Measurements from ENCODE around the gene NTRK3. TPM values are rescaled to one million over a fixed set of nuclear protein-coding genes. Genes with fewer than 3 reads are reported as not detected.

NTRK3 gene
- total RNA-seq, 4 donors from 2014 or later: 0.94 to 3.2 (median 1.8) TPM

DNA sequence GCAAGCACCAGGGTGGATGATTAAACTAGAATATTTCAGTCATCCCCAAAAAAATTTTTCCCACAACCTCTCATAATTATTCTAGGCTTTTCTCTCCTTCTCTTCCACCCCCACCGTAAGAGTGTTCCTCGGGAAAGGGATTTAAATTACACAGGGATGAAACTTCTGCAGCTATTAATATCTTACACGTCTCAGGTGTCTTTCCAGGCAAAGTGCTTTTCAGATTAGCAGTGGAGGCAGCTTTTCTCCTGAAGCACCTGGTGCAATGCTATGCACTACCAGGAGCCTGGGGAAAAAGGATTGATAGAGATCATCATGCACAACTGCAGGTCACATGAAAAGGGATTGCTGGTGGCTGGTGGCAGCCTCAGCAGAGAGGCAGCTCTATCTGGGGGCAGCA, 250.4 kb downstream of the NTRK3 start:
- Histone ChIP-seq H3K27ac (no peak overlapping the region), H3K4me3 (replicated peaks in 1 of 3) (no peak overlapping the region), H3K4me1 (peaks cover 0 to 14% of the 10 kb centered on the region in 2 donors), H3K9me3 (no peaks in the 10 kb centered on the region), H3K27me3 (no peaks in the 10 kb centered on the region), H3K36me3 (no peaks in the 10 kb centered on the region)
- TF ChIP-seq POLR2A (IDR thresholded peaks at IDR 0.05): no peak
- TF ChIP-seq, protein P1, sequence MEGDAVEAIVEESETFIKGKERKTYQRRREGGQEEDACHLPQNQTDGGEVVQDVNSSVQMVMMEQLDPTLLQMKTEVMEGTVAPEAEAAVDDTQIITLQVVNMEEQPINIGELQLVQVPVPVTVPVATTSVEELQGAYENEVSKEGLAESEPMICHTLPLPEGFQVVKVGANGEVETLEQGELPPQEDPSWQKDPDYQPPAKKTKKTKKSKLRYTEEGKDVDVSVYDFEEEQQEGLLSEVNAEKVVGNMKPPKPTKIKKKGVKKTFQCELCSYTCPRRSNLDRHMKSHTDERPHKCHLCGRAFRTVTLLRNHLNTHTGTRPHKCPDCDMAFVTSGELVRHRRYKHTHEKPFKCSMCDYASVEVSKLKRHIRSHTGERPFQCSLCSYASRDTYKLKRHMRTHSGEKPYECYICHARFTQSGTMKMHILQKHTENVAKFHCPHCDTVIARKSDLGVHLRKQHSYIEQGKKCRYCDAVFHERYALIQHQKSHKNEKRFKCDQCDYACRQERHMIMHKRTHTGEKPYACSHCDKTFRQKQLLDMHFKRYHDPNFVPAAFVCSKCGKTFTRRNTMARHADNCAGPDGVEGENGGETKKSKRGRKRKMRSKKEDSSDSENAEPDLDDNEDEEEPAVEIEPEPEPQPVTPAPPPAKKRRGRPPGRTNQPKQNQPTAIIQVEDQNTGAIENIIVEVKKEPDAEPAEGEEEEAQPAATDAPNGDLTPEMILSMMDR (IDR thresholded peaks at IDR 0.05): no peak
- intact Hi-C loops (cut with DNase I): no loop called here
- 82 to 86% methylated on average over 3 of the region's 3 CpGs for WGBS, 2 donors
- no peak for DNase-seq

DNA sequence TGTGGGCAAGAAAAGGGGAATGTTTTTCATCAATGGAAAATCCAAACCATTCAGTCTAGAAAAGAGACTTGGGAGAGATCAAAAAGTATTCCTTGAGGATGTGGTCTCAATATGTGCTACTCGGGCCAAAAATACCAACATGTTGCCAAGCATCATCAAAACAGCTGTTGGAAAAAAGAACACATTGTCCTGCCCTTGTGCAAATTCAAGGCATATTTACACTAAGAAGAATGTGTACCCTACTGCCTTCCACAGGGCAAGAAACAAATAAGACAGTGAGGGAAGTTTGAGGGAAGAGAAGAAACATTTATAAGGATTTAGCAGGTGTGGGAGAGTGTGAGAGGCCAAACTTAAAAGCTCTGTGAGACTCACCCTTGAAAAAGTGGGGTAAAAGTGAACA, 252.1 kb downstream of the NTRK3 start:
- DNase-seq: no peak
- 54 to 87% methylated on average over 1 of the region's 1 CpG for WGBS, 2 donors
- Histone ChIP-seq H3K4me3 (replicated peaks in 1 of 3) (no peak overlapping the region), H3K27ac (no peak overlapping the region), H3K9me3 (no peaks in the 10 kb centered on the region), H3K4me1 (peaks cover 0 to 14% of the 10 kb centered on the region in 2 donors), H3K36me3 (no peaks in the 10 kb centered on the region), H3K27me3 (no peaks in the 10 kb centered on the region)
- no peak for TF ChIP-seq POLR2A (IDR thresholded peaks at IDR 0.05)
- TF ChIP-seq, protein P1 (IDR thresholded peaks at IDR 0.05): no peak
- intact Hi-C loops (cut with DNase I): no loop called here

DNA sequence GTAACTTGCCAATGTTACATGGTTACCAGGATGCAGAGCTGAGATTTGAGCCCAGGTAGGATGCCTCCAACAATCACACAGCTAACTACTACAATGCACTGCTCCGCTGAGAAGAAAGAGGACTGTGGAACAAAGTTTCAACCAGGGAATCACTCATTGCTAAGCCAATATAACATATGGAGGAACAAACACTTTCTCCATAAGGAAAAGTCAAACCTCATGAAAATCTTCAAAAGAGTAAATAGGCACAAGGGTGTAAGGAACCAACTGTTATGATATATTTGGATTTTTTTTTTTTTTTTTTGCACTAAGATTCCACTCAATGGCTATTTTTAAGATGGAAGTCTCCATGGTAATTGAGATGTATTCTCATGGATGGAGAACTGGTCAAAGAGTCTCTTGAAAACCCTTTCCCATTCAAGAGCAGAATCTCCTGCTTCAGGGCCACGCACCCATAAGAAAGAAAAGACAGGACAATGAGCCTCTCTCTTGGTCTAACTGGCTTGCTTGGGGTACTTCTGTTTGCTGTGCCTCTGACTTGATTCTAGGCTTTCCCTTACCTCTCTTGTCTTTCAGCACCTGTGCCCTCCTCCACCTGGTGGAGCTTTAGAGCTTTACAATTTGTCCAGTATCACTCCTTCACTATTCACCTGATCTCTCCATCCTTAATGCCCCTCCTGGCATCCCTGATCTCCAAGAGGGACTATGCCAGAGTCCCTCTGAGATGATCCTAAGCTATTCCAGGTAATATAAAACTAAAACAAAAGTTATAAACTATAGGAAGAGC, 252.8 kb downstream of the NTRK3 start:
- intact Hi-C loops (cut with DNase I): no loop called here
- Histone ChIP-seq H3K27ac (no peak overlapping the region), H3K4me3 (replicated peaks in 1 of 3) (no peak overlapping the region), H3K27me3 (no peaks in the 10 kb centered on the region), H3K36me3 (no peaks in the 10 kb centered on the region), H3K4me1 (peaks cover 0 to 14% of the 10 kb centered on the region in 2 donors), H3K9me3 (no peaks in the 10 kb centered on the region)
- TF ChIP-seq POLR2A (IDR thresholded peaks at IDR 0.05): no peak
- TF ChIP-seq, protein P1 (IDR thresholded peaks at IDR 0.05): no peak
- no peak for DNase-seq
- WGBS, 2 donors: 89 to 91% methylated on average over 2 of the region's 2 CpGs

DNA sequence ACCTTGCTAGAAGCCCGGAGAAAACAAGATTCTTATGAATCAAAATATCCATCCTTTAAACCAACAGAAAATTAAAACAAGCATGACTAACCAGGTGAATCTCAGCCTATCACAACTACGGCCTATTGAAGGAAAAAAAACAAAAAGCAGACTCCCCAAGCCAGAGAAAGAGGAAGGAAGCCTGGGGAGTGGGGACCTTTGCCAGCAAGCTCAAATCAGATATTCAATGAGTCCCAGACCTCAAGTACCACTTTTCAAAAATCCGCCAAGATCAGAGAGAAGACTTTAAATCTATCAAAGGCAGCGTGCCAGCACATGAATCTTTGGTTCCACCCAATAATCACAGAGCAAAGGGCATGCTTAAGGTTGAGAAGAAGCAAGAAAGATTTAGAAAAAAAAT, 253.8 kb downstream of the NTRK3 start:
- whole genome bisulfite sequencing, 2 donors: 23 to 24% methylated on average over 4 of the region's 4 CpGs
- Histone ChIP-seq H3K9me3 (no peaks in the 10 kb centered on the region), H3K4me1 (peaks cover 0 to 14% of the 10 kb centered on the region in 2 donors), H3K27me3 (no peaks in the 10 kb centered on the region), H3K27ac (no peak overlapping the region), H3K36me3 (no peaks in the 10 kb centered on the region), H3K4me3 (replicated peaks in 1 of 3) (no peak overlapping the region)
- no peak for TF ChIP-seq POLR2A (IDR thresholded peaks at IDR 0.05)
- TF ChIP-seq, protein P1 (IDR thresholded peaks at IDR 0.05): no peak
- intact Hi-C loops (cut with DNase I): no loop called here
- peak; percentile 70 to 80 for DNase-seq

DNA sequence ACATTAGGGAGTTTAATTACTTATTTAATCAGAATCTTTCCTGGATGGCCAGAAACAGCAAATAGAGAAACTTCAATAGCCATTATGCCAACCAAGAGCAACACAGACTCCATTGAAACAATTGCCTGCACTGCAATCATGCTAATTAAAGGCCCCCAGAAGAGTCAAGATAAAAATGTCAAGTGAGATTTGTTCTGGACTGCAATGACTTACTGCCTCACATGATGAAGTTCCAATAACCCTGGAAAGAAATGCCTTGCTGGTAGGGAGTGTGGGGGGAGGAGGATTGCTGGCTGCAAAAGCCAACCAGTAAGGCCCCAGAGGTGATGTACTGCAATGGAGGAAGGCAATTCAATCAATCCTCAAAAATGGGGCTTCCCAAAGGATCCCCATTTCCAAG, 257.9 kb downstream of the NTRK3 start:
- Histone ChIP-seq H3K27me3 (no peaks in the 10 kb centered on the region), H3K4me3 (replicated peaks in 1 of 3) (no peak overlapping the region), H3K36me3 (no peaks in the 10 kb centered on the region), H3K27ac (no peak overlapping the region), H3K4me1 (peaks cover 0 to 14% of the 10 kb centered on the region in 2 donors), H3K9me3 (no peaks in the 10 kb centered on the region)
- DNase-seq: no peak
- no peak for TF ChIP-seq POLR2A (IDR thresholded peaks at IDR 0.05)
- TF ChIP-seq, protein P1 (IDR thresholded peaks at IDR 0.05): no peak
- intact Hi-C loops (cut with DNase I): no loop called here

Measured in thyroid gland (tissue), 4 donors.